Activated CD8-positive, alpha-beta memory T cell treated with anti-CD3 and anti-CD28 coated beads, Interleukin-2, amount 50 U/mL, for 1 hour (primary cell): ENCODE measurements around the gene ZP2.
"Not testable (repeated sequence)": the region's sequence is repeated elsewhere in the genome, so short reads cannot be mapped to it uniquely, and the experiment has no call there.

Experiments used
- DNase-seq: peaks from one replicate; pipeline ENCODE4 v3.0.0-alpha.2; 2020; ENCODE audit errors: extremely low read depth

Gene ZP2

GRCh38 chr16:21211486-21211885 lies at the start of gene ZP2:
Gene ZP2, minus strand, starts transcription at chr16:21211574. Its CDS starts 27 bp downstream, at chr16:21211547.
- no peak for DNase-seq

GRCh38 chr16:21257284-21257683 lies 45.9 kb upstream of the ZP2 start:
- DNase-seq = no peak

GRCh38 chr16:21256636-21257035 lies 45.3 kb upstream of the ZP2 start:
- DNase-seq = no peak

- DNase-seq = no peak
Observed at GRCh38 chr16:21253470-21253869, 42.1 kb upstream of the ZP2 start.

DNA sequence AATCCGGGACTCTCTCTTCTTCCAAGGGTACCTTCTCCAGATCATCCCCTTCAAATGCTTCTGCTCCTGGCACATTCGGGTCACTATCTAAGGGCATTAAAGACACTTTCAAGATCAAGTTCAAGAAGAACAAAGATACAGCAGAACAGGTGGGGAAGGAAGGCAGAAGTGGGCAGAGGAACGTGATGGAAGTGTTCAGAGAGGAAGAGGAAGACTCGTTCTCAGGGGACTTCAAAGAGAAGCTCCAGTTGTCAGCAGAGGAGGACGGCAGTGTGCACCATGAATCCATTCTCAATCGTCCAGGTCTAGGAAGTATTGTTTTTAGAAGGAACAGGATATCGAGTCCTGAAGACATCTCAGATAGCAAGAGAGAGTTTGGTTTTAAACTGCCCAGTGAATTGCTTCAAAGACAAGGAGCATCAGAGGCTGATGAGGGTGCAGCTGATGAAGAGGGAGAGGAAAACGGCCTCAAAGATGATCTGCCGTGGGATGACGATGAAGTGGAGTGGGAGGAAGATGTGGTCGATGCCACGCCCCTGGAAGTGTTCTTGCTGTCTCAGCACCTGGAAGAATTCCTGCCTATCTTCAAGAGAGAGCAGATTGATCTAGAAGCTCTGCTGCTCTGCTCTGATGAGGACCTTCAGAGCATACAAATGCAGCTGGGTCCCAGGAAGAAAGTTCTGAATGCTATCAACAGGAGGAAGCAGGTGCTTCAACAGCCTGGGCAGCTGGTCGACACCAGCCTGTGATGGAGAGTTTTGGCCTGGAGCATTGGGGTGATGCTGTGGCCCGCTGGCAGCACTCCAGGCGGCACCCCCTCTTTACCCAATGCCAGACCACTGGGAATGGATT lies 38.9 kb upstream of the ZP2 start:
- no peak for DNase-seq

GRCh38 chr16:21248179-21248578 lies 36.8 kb upstream of the ZP2 start:
- DNase-seq = not testable (repeated sequence)

- DNase-seq = no peak
Observed at GRCh38 chr16:21244518-21245215, 33.3 kb upstream of the ZP2 start.

GRCh38 chr16:21242756-21243155 lies 31.4 kb upstream of the ZP2 start:
- DNase-seq = no peak

DNA sequence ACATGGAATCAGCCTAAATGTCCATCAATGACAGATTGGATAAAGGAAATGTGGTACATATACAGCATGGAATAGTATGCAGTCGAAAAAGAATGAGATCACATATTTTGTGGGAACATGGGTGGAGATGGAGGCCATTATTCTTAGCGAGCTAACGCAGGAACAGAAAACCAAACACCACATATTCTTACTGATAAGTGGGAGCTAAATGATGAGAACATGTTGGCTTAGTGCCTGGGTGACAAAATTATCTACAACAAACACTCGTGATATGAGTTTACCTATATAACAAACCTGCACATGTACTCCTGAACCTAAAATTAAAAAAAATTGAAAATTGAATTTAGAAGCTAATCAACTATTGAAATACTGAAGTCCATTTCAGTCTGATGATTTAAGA lies 28.3 kb upstream of the ZP2 start:
- no peak for DNase-seq

GRCh38 chr16:21236831-21237230 lies 25.5 kb upstream of the ZP2 start:
- no peak for DNase-seq

DNA sequence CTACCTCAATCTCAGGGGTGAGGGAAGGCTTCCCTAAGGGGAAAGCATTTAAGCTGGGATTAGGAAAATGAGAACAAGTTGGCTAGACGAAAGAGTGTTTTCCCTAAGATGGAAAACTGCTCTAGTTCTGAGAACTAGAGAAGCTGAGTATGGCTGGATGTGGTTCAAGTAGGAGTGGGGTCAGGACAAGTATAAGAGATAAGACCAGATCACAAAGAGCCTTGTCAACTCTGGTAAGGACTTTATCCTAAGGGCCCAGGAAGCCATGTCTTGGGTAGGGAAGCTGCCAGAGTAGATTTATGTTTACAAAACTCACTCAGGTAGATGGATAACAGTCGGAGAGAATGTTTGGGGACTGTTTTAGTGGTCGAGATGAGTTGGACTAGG lies 23.8 kb upstream of the ZP2 start:
- DNase-seq = no peak

DNA sequence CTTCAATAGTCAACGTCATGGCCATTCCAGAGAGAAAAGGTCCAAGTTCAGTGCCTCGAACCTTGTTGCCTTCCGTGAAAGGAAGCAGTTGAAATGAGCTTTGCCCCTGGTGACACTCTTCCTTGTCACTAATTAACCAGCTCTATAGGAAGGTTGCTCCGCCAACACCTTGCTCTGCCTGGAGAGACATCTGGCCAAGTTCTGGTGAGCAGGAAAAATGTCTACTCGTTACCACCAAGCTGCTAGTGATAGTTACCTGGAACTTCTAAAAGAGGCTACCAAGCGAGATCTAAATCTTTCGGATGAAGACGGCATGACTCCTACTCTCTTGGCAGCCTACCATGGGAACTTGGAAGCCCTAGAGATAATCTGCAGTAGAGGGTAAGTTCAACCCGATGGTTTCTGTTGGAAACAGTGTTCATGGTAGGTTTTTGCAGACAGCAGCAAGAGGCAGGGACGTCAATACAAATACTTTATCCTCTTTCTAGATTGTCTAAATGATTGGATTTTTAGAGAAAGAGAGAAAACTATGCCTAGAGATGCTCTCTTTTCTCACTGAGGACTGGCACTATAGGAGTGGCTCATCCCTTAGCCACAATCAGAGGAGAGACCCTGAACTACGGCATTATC lies 22.3 kb upstream of the ZP2 start, which contains the start of gene ANKS4B:
TSS of gene ANKS4B (plus strand) at position 179 of the 630 bp plus-strand sequence. CDS start at position 218, 39 bp downstream.
- DNase-seq = no peak

DNA sequence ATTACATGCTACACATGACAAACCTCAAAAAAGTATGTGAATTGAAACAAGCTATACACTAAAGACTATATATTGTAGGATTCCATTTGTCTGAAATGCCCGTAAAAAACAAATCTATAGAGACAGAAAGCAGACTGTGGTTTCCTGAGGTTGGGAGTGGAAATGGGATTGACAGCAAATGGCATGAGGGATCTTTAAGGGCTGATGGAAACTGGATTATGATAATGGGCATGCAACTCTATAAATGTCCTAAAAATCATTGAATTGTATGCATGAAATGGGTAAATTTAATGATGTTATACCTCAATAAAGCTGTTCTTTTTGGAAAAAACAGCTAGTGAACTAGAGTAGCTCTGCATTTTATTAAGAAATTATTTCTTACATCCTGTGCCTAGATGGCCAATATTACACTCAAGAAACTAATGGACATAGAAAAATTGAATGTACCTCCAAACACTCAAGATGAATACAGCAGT lies 21.7 kb upstream of the ZP2 start:
- no peak for DNase-seq

GRCh38 chr16:21228361-21228872 lies 17.0 kb upstream of the ZP2 start:
- DNase-seq = no peak

GRCh38 chr16:21227866-21228265 lies 16.5 kb upstream of the ZP2 start:
- no peak for DNase-seq

- DNase-seq = no peak
Observed at GRCh38 chr16:21226749-21227148, 15.4 kb upstream of the ZP2 start.

GRCh38 chr16:21224800-21225199 lies 13.4 kb upstream of the ZP2 start:
- no peak for DNase-seq

DNA sequence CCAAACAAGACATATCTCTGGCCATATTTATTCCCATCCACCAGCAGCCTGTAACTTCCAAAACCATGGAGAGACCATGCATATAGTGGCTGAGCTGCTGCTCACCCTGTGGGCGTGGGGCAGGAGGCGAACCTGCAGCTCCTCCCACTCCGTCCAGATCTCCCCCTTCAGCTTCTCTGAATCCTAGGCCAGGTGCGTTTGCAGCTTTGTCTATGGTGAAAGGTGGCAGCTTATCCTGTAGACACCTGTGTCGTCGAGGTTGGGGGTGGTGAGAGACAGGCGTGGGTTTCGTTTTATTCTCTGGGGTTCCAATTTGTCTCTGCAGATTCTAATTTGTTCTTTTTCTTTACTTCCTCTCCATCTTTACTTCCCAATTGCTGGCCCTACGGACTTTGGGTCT lies 12.4 kb upstream of the ZP2 start:
- no peak for DNase-seq

GRCh38 chr16:21222495-21223337 lies 11.3 kb upstream of the ZP2 start:
- DNase-seq = no peak

GRCh38 chr16:21219551-21219950 lies 8.2 kb upstream of the ZP2 start:
- DNase-seq = no peak

DNA sequence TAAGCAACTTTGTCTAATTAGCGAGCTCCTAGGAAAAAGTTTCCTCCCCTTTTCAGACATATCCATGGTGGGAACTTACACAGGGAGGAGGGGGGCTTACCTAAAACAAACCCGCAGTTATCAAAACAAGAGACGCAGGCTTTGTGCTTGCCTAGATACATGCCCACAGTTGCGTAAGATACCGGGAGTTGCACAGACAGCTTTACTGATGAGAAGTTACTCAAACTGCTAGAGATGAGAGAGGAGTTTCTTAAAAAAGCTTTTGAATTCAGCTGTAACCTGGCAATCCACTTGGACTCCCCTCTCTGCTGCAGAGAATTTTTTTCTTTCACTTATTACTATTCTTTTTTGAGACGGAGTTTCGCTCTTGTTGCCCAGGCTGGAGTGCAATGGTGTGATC lies 6.8 kb upstream of the ZP2 start:
- no peak for DNase-seq
